ENCODE results near the gene TNRC18.
A peak's percentile ranks its signal among the peaks of the same experiment; 100 is the strongest.
"Not testable (repeated sequence)": the region's sequence is repeated elsewhere in the genome, so short reads cannot be mapped to it uniquely, and the experiment has no call there.

The TNRC18 gene

GRCh38 chr7:5274441-5274840 lies 149.2 kb downstream of the TNRC18 start:
- Histone ChIP-seq H3K9ac (ENCODE audit: low read depth, low read length) (no peak overlapping the region), H3K4me3 (ENCODE audit: low read depth, low read length) (no peak overlapping the region), H3K4me1 (ENCODE audit: control insufficient read depth, insufficient read depth, low read length) (no peaks in the 10 kb centered on the region), H3K36me3 (ENCODE audit: control insufficient read depth, insufficient read depth, low read length) (no peaks in the 10 kb centered on the region), H3K27me3 (ENCODE audit: control insufficient read depth, insufficient read depth, low read length) (no peaks in the 10 kb centered on the region), H3K9me3 (ENCODE audit: control insufficient read depth, insufficient read depth, low read length) (no peaks in the 10 kb centered on the region)

DNA sequence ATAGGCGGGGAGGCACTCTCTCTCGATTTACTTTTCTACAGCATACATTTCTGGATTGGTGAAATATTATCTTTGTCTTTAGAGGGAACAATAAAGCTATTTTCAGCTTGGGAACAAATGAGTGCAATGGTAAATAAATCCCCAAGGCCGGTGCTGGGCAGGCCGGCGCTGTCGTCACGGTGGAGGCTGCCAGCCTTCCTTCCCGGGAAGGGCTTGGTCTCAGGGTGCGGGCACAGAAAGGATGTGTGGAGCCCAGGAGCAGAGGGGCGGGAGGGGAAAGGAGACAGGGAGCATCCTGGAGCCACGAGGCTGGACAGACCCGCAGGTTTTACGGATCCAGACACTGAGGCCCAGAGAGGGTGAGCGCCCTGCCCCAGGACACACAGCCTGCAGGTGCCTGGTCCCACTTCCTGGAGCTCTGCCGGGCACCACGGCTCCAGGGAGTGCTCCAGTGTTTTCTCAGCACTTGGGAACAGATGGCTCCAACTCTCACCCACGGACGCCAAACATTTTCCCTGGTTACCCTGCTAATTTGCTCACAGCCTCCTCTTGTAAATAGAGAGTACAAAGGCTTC lies 149.7 kb downstream of the TNRC18 start:
- H3K4me3 ChIP-seq (ENCODE audit: low read depth, low read length); H3K36me3 ChIP-seq (ENCODE audit: control insufficient read depth, insufficient read depth, low read length): not testable (repeated sequence)

DNA sequence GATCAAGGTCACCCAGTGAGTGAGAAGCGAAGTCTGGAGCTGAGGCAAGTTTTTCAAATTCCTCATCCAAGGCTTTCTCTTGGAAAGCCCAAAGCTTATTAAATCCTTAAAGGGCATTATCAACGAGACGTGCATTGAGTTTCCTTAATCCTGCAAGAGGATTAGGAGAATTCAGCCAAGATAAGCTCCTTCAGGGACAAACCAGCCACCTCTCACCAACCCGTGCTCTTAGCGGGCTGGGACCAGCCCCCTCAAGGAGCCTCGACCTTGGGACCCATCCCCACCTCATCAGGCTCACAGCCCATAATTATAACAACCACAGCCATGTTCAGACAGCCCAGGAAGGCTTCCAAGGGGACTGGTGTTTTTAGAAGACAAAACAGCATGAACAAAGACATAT lies 152.8 kb downstream of the TNRC18 start:
- no peak overlapping the region for H3K9ac ChIP-seq (ENCODE audit: low read depth, low read length)
- H3K9me3 ChIP-seq (ENCODE audit: control insufficient read depth, insufficient read depth, low read length), result no peaks in the 10 kb centered on the region
- H3K27me3 ChIP-seq (ENCODE audit: control insufficient read depth, insufficient read depth, low read length), result no peaks in the 10 kb centered on the region
- no peaks in the 10 kb centered on the region for H3K36me3 ChIP-seq (ENCODE audit: control insufficient read depth, insufficient read depth, low read length)
- H3K4me3 ChIP-seq (ENCODE audit: low read depth, low read length), result no peak overlapping the region
- H3K4me1 ChIP-seq (ENCODE audit: control insufficient read depth, insufficient read depth, low read length), result peaks cover 2% of the 10 kb centered on the region

More for the DNA sequence above, 149.7 kb downstream of the TNRC18 start:
- not testable (repeated sequence) for H3K27me3 ChIP-seq (ENCODE audit: control insufficient read depth, insufficient read depth, low read length); H3K9ac ChIP-seq (ENCODE audit: low read depth, low read length); H3K9me3 ChIP-seq (ENCODE audit: control insufficient read depth, insufficient read depth, low read length); H3K4me1 ChIP-seq (ENCODE audit: control insufficient read depth, insufficient read depth, low read length)

DNA sequence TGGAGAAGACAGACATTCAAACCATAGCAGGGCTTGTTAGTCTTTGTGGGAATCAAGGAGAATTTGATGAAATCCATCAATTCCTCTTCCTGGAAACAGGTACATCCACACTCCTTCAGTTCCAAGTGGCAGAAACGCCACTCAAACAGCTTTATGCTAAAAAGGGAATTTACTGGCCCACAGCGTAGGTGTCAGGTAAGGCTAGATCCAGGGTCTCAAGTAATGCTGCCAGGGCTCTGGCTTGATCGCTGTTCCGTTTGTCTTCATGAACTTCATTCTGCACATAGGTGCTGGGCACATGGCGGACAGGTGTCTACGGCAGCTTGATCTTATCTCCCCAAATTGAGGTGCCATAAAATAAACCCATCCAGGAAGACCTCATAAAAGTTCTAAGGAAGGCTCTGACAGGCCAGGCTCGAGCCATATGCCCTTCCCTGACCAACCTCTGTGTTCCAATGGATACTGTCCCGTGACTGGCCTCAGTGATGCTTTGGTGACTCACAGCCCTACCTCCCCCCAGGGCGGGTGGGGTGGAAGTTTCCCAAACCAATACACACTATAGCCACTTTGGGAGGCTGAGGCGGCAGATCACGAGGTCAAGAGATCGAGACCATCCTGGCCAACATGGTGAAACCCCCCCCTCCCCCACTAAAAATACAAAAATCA lies 153.5 kb downstream of the TNRC18 start:
- not testable (repeated sequence) for H3K9me3 ChIP-seq (ENCODE audit: control insufficient read depth, insufficient read depth, low read length); H3K9ac ChIP-seq (ENCODE audit: low read depth, low read length); H3K36me3 ChIP-seq (ENCODE audit: control insufficient read depth, insufficient read depth, low read length); H3K27me3 ChIP-seq (ENCODE audit: control insufficient read depth, insufficient read depth, low read length); H3K4me1 ChIP-seq (ENCODE audit: control insufficient read depth, insufficient read depth, low read length); H3K4me3 ChIP-seq (ENCODE audit: low read depth, low read length)

- not testable (repeated sequence) for H3K4me3 ChIP-seq (ENCODE audit: low read depth, low read length); H3K27me3 ChIP-seq (ENCODE audit: control insufficient read depth, insufficient read depth, low read length); H3K36me3 ChIP-seq (ENCODE audit: control insufficient read depth, insufficient read depth, low read length); H3K4me1 ChIP-seq (ENCODE audit: control insufficient read depth, insufficient read depth, low read length); H3K9me3 ChIP-seq (ENCODE audit: control insufficient read depth, insufficient read depth, low read length); H3K9ac ChIP-seq (ENCODE audit: low read depth, low read length)
Observed at GRCh38 chr7:5267829-5268228, 155.8 kb downstream of the TNRC18 start.

- Histone ChIP-seq H3K9ac (ENCODE audit: low read depth, low read length) (no peak overlapping the region), H3K4me1 (ENCODE audit: control insufficient read depth, insufficient read depth, low read length) (peaks cover 4% of the 10 kb centered on the region), H3K27me3 (ENCODE audit: control insufficient read depth, insufficient read depth, low read length) (no peaks in the 10 kb centered on the region), H3K36me3 (ENCODE audit: control insufficient read depth, insufficient read depth, low read length) (no peaks in the 10 kb centered on the region), H3K4me3 (ENCODE audit: low read depth, low read length) (peak overlapping the region; percentile 26), H3K9me3 (ENCODE audit: control insufficient read depth, insufficient read depth, low read length) (no peaks in the 10 kb centered on the region)
Observed at GRCh38 chr7:5266191-5267028, 157.2 kb downstream of the TNRC18 start.

GRCh38 chr7:5265320-5266190 lies 158.1 kb downstream of the TNRC18 start:
- H3K4me3 ChIP-seq (ENCODE audit: low read depth, low read length), result no peak overlapping the region
- no peaks in the 10 kb centered on the region for H3K9me3 ChIP-seq (ENCODE audit: control insufficient read depth, insufficient read depth, low read length)
- H3K27me3 ChIP-seq (ENCODE audit: control insufficient read depth, insufficient read depth, low read length), result no peaks in the 10 kb centered on the region
- H3K9ac ChIP-seq (ENCODE audit: low read depth, low read length), result no peak overlapping the region
- no peaks in the 10 kb centered on the region for H3K36me3 ChIP-seq (ENCODE audit: control insufficient read depth, insufficient read depth, low read length)
- peaks cover 4% of the 10 kb centered on the region for H3K4me1 ChIP-seq (ENCODE audit: control insufficient read depth, insufficient read depth, low read length)

DNA sequence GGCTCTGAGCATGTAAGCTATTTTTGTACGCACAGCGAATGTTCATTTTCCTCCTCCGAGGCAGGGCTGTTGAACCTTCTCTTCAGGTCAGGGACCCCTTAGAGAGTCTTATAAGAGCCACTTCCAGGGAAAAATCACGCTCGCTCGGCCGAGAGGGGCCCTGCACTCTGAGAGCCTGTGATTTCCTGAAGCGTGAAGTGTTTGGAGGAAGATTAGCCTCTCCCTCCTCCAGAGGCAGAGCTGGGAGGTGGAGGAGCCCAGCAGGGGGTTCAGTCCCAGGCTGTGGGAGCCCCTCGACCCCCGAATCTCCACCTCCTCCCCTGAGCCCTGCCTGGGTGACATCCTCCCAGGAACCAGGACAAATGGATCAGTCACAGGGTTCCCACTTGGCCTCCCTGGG lies 160.6 kb downstream of the TNRC18 start:
- H3K4me3 ChIP-seq (ENCODE audit: low read depth, low read length); H3K27me3 ChIP-seq (ENCODE audit: control insufficient read depth, insufficient read depth, low read length); H3K9ac ChIP-seq (ENCODE audit: low read depth, low read length); H3K36me3 ChIP-seq (ENCODE audit: control insufficient read depth, insufficient read depth, low read length); H3K9me3 ChIP-seq (ENCODE audit: control insufficient read depth, insufficient read depth, low read length); H3K4me1 ChIP-seq (ENCODE audit: control insufficient read depth, insufficient read depth, low read length): not testable (repeated sequence)

DNA sequence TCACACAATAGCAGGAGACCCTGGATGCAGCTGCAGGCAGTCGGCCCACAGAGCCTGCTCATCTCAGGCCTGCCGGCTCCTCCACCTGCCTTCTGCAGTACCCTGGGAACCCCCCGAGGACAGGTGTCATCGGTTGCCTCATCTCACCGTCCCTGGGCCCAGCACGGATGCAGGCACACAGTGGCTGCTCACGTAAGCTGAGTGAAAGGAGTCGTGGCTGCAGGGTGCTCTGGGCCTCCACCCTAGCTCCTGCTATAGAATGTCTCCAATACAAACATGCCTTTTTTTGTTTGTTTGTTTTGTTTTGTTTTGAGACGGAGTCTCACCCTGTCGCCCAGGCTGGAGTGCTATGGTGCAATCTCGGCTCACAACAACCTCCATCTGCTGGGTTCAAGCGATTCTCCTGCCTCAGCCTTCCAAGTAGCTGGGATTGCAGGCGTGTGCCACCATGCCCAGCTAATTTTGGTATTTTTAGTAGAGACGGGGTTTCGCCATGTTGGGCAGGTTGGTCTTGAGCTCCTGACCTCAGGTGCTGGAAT lies 163.0 kb downstream of the TNRC18 start:
- not testable (repeated sequence) for H3K27me3 ChIP-seq (ENCODE audit: control insufficient read depth, insufficient read depth, low read length); H3K4me3 ChIP-seq (ENCODE audit: low read depth, low read length); H3K4me1 ChIP-seq (ENCODE audit: control insufficient read depth, insufficient read depth, low read length); H3K9ac ChIP-seq (ENCODE audit: low read depth, low read length); H3K9me3 ChIP-seq (ENCODE audit: control insufficient read depth, insufficient read depth, low read length); H3K36me3 ChIP-seq (ENCODE audit: control insufficient read depth, insufficient read depth, low read length)

Data from iPS-15b (cell line).